ENCODE data around the gene CCDC181.

- TF ChIP-seq SP4 (IDR thresholded peaks at IDR 0.05; ENCODE audit: low read length) (no peak), POLR2A (IDR thresholded peaks at IDR 0.05; ENCODE audit: control extremely low read depth in 1 of 2, low read depth in 2 of 2, low read length in 2 of 2) (no peak), EZH2 (IDR thresholded peaks at IDR 0.05; ENCODE audit: low read depth, low read length, severe bottlenecking) (no peak), CTCF (IDR thresholded peaks at IDR 0.05; ENCODE audit: control extremely low read depth in 1 of 3, insufficient read depth in 1 of 3, low read depth in 1 of 3, low read length in 3 of 3) (no peak), POLR2AphosphoS5 (IDR thresholded peaks at IDR 0.05; ENCODE audit: low read depth, low read length) (no peak), SUZ12 (IDR thresholded peaks at IDR 0.05; ENCODE audit: low read length) (no peak), MAFK (IDR thresholded peaks at IDR 0.05; ENCODE audit: low read depth, low read length) (no peak), MAX (IDR thresholded peaks at IDR 0.05) (no peak)
Measured at GRCh38 chr1:169426174-169426705, 1.0 kb downstream of the CCDC181 start.
